HEK293 (cell line): ENCODE measurements around the gene RGS7.
A peak's percentile ranks its signal among the peaks of the same experiment; 100 is the strongest.

ENCODE experiments used
- CTCF ChIA-PET: fragments of 350-600 bp; formaldehyde crosslinking; extraction: SDS; loops from one replicate; lab custom pipeline; 2021; ENCODE audit warnings: antibody characterized with exemption; lab: Yijun Ruan, JAX
- POLR2A ChIA-PET: fragments of 300-600 bp; formaldehyde crosslinking; extraction: SDS; loops from one replicate; lab custom pipeline; 2020; ENCODE audit warnings: antibody characterized with exemption, inconsistent platforms; lab: Yijun Ruan, JAX
- H3K27ac ChIP-seq: fragments of 200-500 bp; sonication (Bioruptor generic); 2 replicates; pipeline ENCODE4 v1.5.1; 2014; ENCODE audit warnings: low read depth, low read length, control low read depth, inconsistent platforms; ENCODE audit errors: extremely low read depth
- H3K36me3 ChIP-seq, 2 experiments: fragments of 200-500 bp in 1 of 2; sonication (Bioruptor generic) in 1 of 2; 1 replicate in 1 of 2; 2 replicates in 1 of 2; pipeline ENCODE4 v1.5.1; 2014 to 2017; ENCODE audit warnings: inconsistent platforms in 2 of 2, low read length in 2 of 2; ENCODE audit not compliant: control insufficient read depth in 2 of 2, insufficient read depth in 1 of 2
- H3K4me1 ChIP-seq: fragments of 200-500 bp; sonication (Bioruptor generic); 2 replicates; pipeline ENCODE4 v1.5.1; 2014; ENCODE audit warnings: mild to moderate bottlenecking, low read length, inconsistent platforms; ENCODE audit not compliant: control insufficient read depth, insufficient read depth
- H3K4me3 ChIP-seq: 2 replicates; pipeline ENCODE4 v1.5.1; 2011; ENCODE audit warnings: low read depth, mild to moderate bottlenecking, control low read depth, low read length, moderate library complexity
- H3K9me3 ChIP-seq: fragments of 200-500 bp; sonication (Bioruptor generic); 2 replicates; pipeline ENCODE4 v1.5.1; 2014; ENCODE audit warnings: low read depth, low read length, inconsistent platforms; ENCODE audit not compliant: control insufficient read depth, insufficient read depth
- CTCF ChIP-seq: fragments of 450-650 bp; formaldehyde crosslinking; IDR thresholded peaks from 2 replicates; pipeline ENCODE4 v1.5.1; 2016; ENCODE audit warnings: missing biosample characterization, missing genetic modification characterization
- HOXC10 ChIP-seq: sonication (generic); formaldehyde crosslinking; IDR thresholded peaks from 2 replicates; pipeline ENCODE4 v1.8.1; 2023; ENCODE audit warnings: mild to moderate bottlenecking, missing genetic modification reagents
- KLF9 ChIP-seq: fragments of 450-650 bp; formaldehyde crosslinking; IDR thresholded peaks from 2 replicates; pipeline ENCODE4 v1.5.1; 2016; ENCODE audit warnings: missing biosample characterization, missing genetic modification characterization, low read depth
- SCRT2 ChIP-seq: fragments of 450-650 bp; formaldehyde crosslinking; IDR thresholded peaks from 2 replicates; pipeline ENCODE4 v1.5.1; 2016; ENCODE audit warnings: missing biosample characterization, missing genetic modification characterization
- SP7 ChIP-seq: fragments of 450-650 bp; formaldehyde crosslinking; IDR thresholded peaks from 2 replicates; pipeline ENCODE4 v1.5.1; 2016; ENCODE audit warnings: missing biosample characterization, missing genetic modification characterization
- ZBTB20 ChIP-seq: fragments of 450-650 bp; formaldehyde crosslinking; IDR thresholded peaks from 2 replicates; pipeline ENCODE4 v1.5.1; 2016; ENCODE audit warnings: missing biosample characterization, missing genetic modification characterization
- ZFP69B ChIP-seq: fragments of 450-650 bp; formaldehyde crosslinking; IDR thresholded peaks from 2 replicates; pipeline ENCODE4 v1.5.1; 2016; ENCODE audit warnings: missing biosample characterization, missing genetic modification characterization
- ZNF10 ChIP-seq: fragments of 450-650 bp; formaldehyde crosslinking; IDR thresholded peaks from 2 replicates; pipeline ENCODE4 v1.5.1; 2017; ENCODE audit warnings: missing biosample characterization, missing genetic modification characterization
- ZNF133 ChIP-seq: fragments of 450-650 bp; formaldehyde crosslinking; IDR thresholded peaks from 2 replicates; pipeline ENCODE4 v1.5.1; 2016; ENCODE audit warnings: missing biosample characterization, missing genetic modification characterization
- ZNF146 ChIP-seq: fragments of 450-650 bp; formaldehyde crosslinking; IDR thresholded peaks from 2 replicates; pipeline ENCODE4 v1.5.1; 2016; ENCODE audit warnings: missing biosample characterization, missing genetic modification characterization
- ZNF214 ChIP-seq: fragments of 450-650 bp; formaldehyde crosslinking; IDR thresholded peaks from 2 replicates; pipeline ENCODE4 v1.5.1; 2017; ENCODE audit warnings: missing biosample characterization, mild to moderate bottlenecking, missing genetic modification characterization, borderline replicate concordance
- ZNF274 ChIP-seq, 2 experiments: fragments of 200-500 bp in 1 of 2; fragments of 450-650 bp in 1 of 2; sonication (Bioruptor generic) in 1 of 2; formaldehyde crosslinking in 1 of 2; IDR thresholded peaks; 2 replicates each; pipeline versions ENCODE4 v1.5.1 to v1.6.1; 2014 to 2016; ENCODE audit warnings: borderline replicate concordance in 1 of 2, inconsistent platforms in 1 of 2, low read length in 1 of 2, missing biosample characterization in 1 of 2, missing genetic modification characterization in 1 of 2
- ZNF350 ChIP-seq: fragments of 450-650 bp; formaldehyde crosslinking; IDR thresholded peaks from 2 replicates; pipeline ENCODE4 v1.5.0; 2017; ENCODE audit warnings: missing biosample characterization, mild to moderate bottlenecking, missing genetic modification characterization
- ZNF488 ChIP-seq: fragments of 450-650 bp; formaldehyde crosslinking; IDR thresholded peaks from 2 replicates; pipeline ENCODE4 v1.5.1; 2016; ENCODE audit warnings: missing biosample characterization, missing genetic modification characterization
- ZNF544 ChIP-seq: fragments of 450-650 bp; formaldehyde crosslinking; IDR thresholded peaks from 2 replicates; pipeline ENCODE4 v1.5.0; 2017; ENCODE audit warnings: missing biosample characterization, missing genetic modification characterization
- ZNF548 ChIP-seq: fragments of 450-650 bp; formaldehyde crosslinking; IDR thresholded peaks from 2 replicates; pipeline ENCODE4 v1.5.1; 2016; ENCODE audit warnings: missing biosample characterization, missing genetic modification characterization
- ZNF555 ChIP-seq: fragments of 450-650 bp; formaldehyde crosslinking; conservative IDR thresholded peaks from 2 replicates; pipeline ENCODE4 v1.5.1; 2017; ENCODE audit warnings: missing biosample characterization, mild to moderate bottlenecking, missing genetic modification characterization, inconsistent platforms
- ZNF624 ChIP-seq: fragments of 450-650 bp; formaldehyde crosslinking; IDR thresholded peaks from 2 replicates; pipeline ENCODE4 v1.5.1; 2017; ENCODE audit warnings: missing biosample characterization, missing genetic modification characterization
- ZNF76 ChIP-seq: fragments of 450-650 bp; formaldehyde crosslinking; IDR thresholded peaks from 2 replicates; pipeline ENCODE4; 2016; ENCODE audit warnings: low read depth, missing biosample characterization, missing genetic modification characterization, borderline replicate concordance
- ZNF791 ChIP-seq: fragments of 450-650 bp; formaldehyde crosslinking; IDR thresholded peaks from 2 replicates; pipeline ENCODE4 v1.5.1; 2016; ENCODE audit warnings: missing biosample characterization, missing genetic modification characterization
- TF ChIP-seq, protein P1 (sequence below): fragments of 450-650 bp; IDR thresholded peaks from 2 replicates; pipeline ENCODE4 v1.5.1; 2018; ENCODE audit warnings: missing biosample characterization, missing genetic modification characterization
- TF ChIP-seq, protein P2 (sequence below): fragments of 450-650 bp; formaldehyde crosslinking; IDR thresholded peaks from 2 replicates; pipeline ENCODE4 v1.5.1; 2016; ENCODE audit warnings: missing biosample characterization, missing genetic modification characterization
- TF ChIP-seq, protein P3 (sequence below): fragments of 450-650 bp; formaldehyde crosslinking; IDR thresholded peaks from 2 replicates; pipeline ENCODE4 v1.5.1; 2016; ENCODE audit warnings: missing biosample characterization, missing genetic modification characterization, low read depth

RGS7 gene

GRCh38 chr1:240758296-240758695 lies 598.7 kb downstream of the RGS7 start:
- no peaks in the 10 kb centered on the region for H3K36me3 ChIP-seq
- TF ChIP-seq ZNF146 (tag by site-specific recombination) (no peak), ZNF488 (tag by site-specific recombination) (no peak), ZNF350 (no peak), ZFP69B (tag by site-specific recombination) (no peak), CTCF (no peak), HOXC10 (CRISPR knock-in tag) (no peak), KLF9 (no peak), ZNF555 (tag by site-specific recombination) (no peak), ZNF791 (tag by site-specific recombination) (no peak), ZBTB20 (no peak), ZNF10 (tag by site-specific recombination) (no peak), ZNF214 (tag by site-specific recombination) (no peak), SP7 (tag by site-specific recombination) (no peak), ZNF548 (tag by site-specific recombination) (no peak)
- TF ChIP-seq, protein P1, sequence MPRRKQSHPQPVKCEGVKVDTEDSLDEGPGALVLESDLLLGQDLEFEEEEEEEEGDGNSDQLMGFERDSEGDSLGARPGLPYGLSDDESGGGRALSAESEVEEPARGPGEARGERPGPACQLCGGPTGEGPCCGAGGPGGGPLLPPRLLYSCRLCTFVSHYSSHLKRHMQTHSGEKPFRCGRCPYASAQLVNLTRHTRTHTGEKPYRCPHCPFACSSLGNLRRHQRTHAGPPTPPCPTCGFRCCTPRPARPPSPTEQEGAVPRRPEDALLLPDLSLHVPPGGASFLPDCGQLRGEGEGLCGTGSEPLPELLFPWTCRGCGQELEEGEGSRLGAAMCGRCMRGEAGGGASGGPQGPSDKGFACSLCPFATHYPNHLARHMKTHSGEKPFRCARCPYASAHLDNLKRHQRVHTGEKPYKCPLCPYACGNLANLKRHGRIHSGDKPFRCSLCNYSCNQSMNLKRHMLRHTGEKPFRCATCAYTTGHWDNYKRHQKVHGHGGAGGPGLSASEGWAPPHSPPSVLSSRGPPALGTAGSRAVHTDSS: no peak
- TF ChIP-seq, protein P2, sequence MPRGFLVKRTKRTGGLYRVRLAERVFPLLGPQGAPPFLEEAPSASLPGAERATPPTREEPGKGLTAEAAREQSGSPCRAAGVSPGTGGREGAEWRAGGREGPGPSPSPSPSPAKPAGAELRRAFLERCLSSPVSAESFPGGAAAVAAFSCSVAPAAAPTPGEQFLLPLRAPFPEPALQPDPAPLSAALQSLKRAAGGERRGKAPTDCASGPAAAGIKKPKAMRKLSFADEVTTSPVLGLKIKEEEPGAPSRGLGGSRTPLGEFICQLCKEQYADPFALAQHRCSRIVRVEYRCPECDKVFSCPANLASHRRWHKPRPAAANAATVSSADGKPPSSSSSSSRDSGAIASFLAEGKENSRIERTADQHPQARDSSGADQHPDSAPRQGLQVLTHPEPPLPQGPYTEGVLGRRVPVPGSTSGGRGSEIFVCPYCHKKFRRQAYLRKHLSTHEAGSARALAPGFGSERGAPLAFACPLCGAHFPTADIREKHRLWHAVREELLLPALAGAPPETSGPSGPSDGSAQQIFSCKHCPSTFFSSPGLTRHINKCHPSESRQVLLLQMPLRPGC: no peak
- TF ChIP-seq, protein P3, sequence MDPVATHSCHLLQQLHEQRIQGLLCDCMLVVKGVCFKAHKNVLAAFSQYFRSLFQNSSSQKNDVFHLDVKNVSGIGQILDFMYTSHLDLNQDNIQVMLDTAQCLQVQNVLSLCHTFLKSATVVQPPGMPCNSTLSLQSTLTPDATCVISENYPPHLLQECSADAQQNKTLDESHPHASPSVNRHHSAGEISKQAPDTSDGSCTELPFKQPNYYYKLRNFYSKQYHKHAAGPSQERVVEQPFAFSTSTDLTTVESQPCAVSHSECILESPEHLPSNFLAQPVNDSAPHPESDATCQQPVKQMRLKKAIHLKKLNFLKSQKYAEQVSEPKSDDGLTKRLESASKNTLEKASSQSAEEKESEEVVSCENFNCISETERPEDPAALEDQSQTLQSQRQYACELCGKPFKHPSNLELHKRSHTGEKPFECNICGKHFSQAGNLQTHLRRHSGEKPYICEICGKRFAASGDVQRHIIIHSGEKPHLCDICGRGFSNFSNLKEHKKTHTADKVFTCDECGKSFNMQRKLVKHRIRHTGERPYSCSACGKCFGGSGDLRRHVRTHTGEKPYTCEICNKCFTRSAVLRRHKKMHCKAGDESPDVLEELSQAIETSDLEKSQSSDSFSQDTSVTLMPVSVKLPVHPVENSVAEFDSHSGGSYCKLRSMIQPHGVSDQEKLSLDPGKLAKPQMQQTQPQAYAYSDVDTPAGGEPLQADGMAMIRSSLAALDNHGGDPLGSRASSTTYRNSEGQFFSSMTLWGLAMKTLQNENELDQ (tag by site-specific recombination): no peak
- TF ChIP-seq, all 188 proteins: peak for 0
- ChIA-PET POLR2A (no interaction called here), CTCF (no interaction called here)
- Histone ChIP-seq H3K4me3 (no peak overlapping the region), H3K27ac (no peak overlapping the region), H3K9me3 (no peaks in the 10 kb centered on the region), H3K4me1 (no peaks in the 10 kb centered on the region)

GRCh38 chr1:240747907-240748306 lies 609.1 kb downstream of the RGS7 start:
- no peaks in the 10 kb centered on the region for H3K36me3 ChIP-seq
- no peak overlapping the region for H3K27ac ChIP-seq
- ChIA-PET POLR2A (no interaction called here), CTCF (interaction anchor here (0.6 to 0.7 kb wide), 2 partner anchors 467 to 499 kb away, joined by 3 to 4 read pairs; no protein-coding TSS in a partner anchor)
- H3K4me1 ChIP-seq: no peaks in the 10 kb centered on the region
- no peaks in the 10 kb centered on the region for H3K9me3 ChIP-seq
- TF ChIP-seq ZNF544 (tag by site-specific recombination) (no peak), ZNF76 (tag by site-specific recombination) (no peak), ZNF133 (tag by site-specific recombination) (no peak), ZNF624 (tag by site-specific recombination) (no peak), ZNF274 (IDR thresholded peaks at IDR 0.05; ENCODE audit: low read length) (no peak), ZNF274 (tag by site-specific recombination; IDR thresholded peaks at IDR 0.05; ENCODE audit: borderline replicate concordance) (no peak), SCRT2 (tag by site-specific recombination) (peak; percentile 90)
- no peak overlapping the region for H3K4me3 ChIP-seq
